ENCODE data around the gene ASS1. TPM values are rescaled to one million over a fixed set of nuclear protein-coding genes. Genes with fewer than 3 reads are reported as not detected.

Gene ASS1
- total RNA-seq, 1 donor from 2014 or later: 74.4 TPM

DNA sequence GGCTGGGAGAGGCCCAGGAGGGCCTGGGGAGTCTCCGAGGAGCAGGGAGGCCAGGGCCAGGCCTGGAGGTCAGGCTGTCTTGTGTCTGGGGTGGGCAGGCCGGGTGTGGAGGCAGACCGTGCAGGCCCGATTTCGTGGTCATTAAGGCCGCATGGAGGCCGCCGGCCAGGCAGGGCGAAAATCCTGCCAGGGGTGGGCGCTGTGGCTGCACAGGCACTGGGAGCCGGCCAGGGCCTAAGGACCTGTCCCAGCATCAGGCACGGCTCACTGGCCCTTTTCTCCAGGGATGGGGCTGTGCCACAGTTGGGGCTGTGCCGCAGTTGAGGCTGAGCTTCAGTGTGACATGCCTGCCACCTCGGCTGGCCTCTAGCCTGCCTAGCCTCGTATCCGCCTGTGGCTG, 35.9 kb downstream of the ASS1 start:
- ATAC-seq (ENCODE audit: poor library complexity) (no peak), DNase-seq (no peak)
- intact Hi-C loops (cut with DNase I): no loop called here

- DNase-seq (no peak), ATAC-seq (ENCODE audit: poor library complexity) (no peak)
- intact Hi-C loops (cut with DNase I): no loop called here
Measured at GRCh38 chr9:130482463-130482862, 37.7 kb downstream of the ASS1 start.

DNA sequence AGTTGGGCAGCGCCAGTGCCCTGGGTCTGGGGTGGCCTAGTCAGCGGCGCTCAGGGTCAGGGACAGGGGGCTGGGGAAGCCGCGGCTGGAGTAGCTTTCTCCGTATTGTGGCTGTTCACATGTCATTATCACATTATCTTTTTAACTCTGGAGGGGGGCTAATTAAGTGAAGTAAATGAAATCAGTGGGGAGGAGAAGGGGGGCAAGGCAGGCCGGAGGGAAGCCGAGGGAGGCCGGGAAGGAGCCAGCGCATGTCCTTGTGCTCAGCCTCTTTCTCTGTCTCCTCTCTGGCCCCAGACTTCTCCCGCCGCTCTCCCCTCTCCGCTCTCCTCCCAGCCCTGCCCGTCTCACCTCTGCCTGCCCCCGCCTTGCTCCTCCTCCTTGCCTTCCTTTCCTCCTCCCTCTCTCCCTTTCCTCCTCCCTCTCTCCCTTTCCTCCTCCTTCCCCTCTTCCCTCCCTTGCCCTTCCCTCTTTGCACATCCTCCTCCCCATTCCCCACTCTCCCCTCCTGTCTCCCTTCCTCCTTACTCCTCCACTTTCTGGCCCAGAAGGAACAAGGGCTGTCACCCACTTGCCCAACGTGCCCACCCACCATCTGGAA, 38.7 kb downstream of the ASS1 start:
- DNase-seq (no peak), ATAC-seq (ENCODE audit: poor library complexity) (no peak)
- intact Hi-C loops (cut with DNase I): no loop called here

- intact Hi-C loops (cut with DNase I): no loop called here
- ATAC-seq (ENCODE audit: poor library complexity) (no peak), DNase-seq (no peak)
Measured at GRCh38 chr9:130484362-130485072, 39.8 kb downstream of the ASS1 start.

DNA sequence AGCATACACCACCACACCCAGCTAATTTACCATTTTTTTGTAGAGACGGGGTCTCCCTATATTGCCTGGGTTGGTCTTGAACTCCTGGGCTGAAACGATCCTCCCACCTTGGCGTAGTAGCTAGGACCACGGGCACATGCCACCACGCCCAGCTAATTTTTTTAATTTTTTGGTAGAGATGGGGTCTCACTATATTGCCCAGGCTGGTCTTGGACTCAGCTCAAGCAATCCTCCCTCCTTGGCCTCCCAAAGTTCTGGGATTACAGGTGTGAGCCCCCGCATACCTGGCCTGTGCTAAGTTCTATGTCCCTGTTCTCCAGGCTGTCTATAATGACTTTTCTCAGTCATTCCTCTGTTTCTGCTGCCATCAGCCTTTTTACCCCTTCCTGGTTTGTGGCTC, 41.3 kb downstream of the ASS1 start:
- ATAC-seq (ENCODE audit: poor library complexity): no peak
- intact Hi-C loops (cut with DNase I): no loop called here

DNA sequence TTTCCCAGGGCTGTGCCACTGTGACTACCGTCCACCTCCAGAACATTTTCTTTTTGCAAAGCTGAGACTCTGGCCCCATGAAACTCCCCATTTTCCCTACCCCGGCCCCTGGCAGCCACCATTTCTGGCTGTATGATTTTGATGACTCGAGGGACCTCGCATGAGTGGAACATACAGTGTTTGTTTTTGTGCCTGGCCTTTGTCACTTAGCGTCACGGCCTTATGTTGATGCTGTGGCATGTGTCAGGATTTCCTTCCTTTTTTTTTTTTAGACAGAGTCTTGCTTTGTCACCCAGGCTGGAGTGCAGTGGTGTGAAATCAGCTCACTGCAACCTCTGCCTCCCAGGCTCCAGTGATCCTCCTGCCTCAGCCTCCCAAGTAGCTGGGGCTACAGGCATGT, 42.7 kb downstream of the ASS1 start:
- ATAC-seq (ENCODE audit: poor library complexity): no peak
- intact Hi-C loops (cut with DNase I): no loop called here
- no peak for DNase-seq

More for the DNA sequence above, 41.3 kb downstream of the ASS1 start:
- no peak for DNase-seq

GRCh38 chr9:130488621-130489330, 44.0 kb downstream of the ASS1 start:
- no peak for ATAC-seq (ENCODE audit: poor library complexity)
- intact Hi-C loops (cut with DNase I): no loop called here
- no peak for DNase-seq

DNA sequence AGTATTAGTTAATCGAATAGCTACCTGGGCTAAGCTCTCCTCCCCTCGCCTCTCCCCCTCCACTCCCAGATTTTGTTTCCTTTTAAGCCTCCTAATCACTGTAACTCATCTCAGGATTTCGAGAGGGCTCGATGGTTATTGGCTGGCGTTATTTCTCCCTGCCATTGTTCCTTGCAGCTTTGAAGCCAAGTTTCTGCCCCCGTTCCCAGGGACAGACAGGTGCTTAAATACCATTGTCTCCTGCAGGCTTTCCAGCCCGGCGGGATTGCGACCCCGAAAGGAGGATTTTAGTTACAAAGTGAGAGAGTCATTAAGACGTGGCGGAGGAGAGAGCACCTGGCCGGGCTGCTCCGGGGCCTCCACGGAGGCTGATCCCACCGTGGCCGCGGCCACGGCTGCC, 46.2 kb downstream of the ASS1 start:
- intact Hi-C loops (cut with DNase I): no loop called here
- no peak for ATAC-seq (ENCODE audit: poor library complexity)

DNA sequence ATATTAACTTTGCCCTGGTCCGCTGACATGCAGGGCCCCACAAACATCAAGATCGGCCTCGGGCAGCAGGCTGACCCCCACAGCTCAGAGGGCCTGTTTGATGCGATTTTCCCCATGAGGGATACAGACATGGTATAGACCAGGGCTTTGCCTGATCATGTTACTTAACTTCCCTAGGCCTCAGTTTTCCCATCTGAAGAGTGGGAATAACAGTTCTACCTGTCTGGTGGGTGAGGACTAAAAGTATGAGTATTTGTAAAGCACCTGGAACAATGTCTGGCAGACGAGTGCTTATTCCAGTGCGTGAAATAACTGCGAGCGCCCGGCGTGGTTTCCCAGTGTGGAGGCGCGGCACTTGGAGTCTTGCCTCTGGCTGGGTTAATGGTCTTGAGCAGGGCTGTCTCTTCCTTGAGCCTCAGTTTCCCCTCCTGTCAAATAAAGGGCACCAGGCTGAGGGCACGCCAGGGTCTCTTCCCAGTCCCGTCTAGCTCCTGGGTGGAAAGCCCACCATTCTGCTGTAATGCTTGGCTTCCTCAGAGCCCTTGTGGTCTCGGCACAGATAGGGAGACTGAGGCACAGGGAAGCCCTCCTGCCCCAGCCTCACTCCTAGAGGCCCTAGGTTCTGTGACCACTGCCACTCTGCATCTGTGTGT, 47.2 kb downstream of the ASS1 start:
- no peak for ATAC-seq (ENCODE audit: poor library complexity)
- DNase-seq: no peak
- intact Hi-C loops (cut with DNase I): no loop called here

More for the DNA sequence above, 46.2 kb downstream of the ASS1 start:
- no peak for DNase-seq

DNA sequence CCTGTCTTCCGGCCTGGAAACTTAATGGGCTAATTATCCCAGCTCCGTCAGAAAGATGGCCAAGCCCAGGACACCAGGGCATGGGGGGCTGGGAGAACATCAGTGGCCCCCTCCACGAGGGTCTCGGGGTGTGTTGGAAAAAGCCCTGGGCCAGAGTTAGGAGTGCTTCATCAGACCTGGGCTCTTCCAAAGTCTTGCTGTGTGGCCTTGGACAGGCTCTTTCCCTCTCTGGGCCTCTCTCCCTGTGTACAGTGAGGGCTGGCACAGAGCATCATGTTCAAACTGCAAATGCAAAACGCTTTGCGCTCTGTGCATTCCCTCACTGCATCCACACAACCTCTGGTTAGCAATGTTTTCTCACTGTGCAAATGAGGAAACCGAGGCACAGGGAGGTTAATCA, 48.3 kb downstream of the ASS1 start:
- ATAC-seq (ENCODE audit: poor library complexity): no peak
- intact Hi-C loops (cut with DNase I): no loop called here
- no peak for DNase-seq

- intact Hi-C loops (cut with DNase I): no loop called here
- DNase-seq: no peak
- no peak for ATAC-seq (ENCODE audit: poor library complexity)
Measured at GRCh38 chr9:130493476-130493875, 48.7 kb downstream of the ASS1 start.

- DNase-seq (no peak), ATAC-seq (ENCODE audit: poor library complexity) (no peak)
- intact Hi-C loops (cut with DNase I): no loop called here
Measured at GRCh38 chr9:130495067-130495466, 50.3 kb downstream of the ASS1 start.

DNA sequence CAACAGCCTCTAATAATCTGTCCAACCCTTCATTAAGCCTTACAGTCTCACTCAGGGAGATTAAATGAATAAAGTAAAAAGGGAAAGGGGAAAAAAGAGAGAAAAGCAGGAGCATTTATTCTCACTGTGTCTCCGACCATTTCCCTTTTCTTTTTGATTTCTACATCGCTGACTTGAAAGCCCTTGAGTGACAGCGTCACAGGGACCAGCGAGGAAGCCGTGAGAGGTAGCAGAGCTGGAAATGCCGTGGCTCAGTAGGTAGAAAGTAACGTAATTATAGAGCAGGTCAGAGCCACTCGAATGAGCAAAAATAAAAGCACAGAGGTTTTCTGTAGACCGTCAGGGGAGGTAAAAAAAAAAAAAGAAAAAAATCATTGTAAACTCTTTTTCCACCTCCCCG, 52.4 kb downstream of the ASS1 start:
- intact Hi-C loops (cut with DNase I): no loop called here
- no peak for ATAC-seq (ENCODE audit: poor library complexity)
- no peak for DNase-seq

DNA sequence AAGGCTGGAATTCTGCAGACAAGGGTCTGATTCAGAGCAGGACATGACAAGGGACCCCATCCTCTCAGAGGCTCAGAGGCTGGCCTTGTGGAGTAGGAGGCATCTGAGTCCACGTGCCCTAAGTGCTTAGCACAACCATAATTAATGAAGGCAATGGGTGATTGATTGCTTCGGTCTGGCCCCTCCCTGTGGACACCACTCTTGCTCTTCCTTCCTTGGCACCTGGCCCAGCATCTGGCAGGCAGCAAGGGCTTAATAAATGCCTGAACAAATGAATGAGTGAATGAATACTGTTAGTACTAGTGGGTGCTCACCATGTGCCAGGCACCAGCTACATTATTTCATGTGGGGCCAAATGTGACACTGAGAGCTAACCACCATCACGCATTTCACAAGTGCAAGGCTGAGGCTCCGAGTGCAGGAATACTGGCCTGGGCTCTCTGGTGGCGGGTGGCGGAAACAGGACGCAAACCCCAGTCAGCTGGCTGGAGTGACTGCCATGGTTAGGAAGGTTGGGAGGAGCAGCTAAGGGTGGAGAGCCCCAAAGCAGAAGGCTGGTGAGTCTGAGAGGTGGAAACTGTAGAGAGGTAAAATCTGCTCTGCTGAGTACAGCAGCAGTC, 53.6 kb downstream of the ASS1 start:
- no peak for DNase-seq
- no peak for ATAC-seq (ENCODE audit: poor library complexity)
- intact Hi-C loops (cut with DNase I): no loop called here

GRCh38 chr9:130498918-130499698, 54.3 kb downstream of the ASS1 start:
- ATAC-seq (ENCODE audit: poor library complexity) (no peak), DNase-seq (no peak)
- intact Hi-C loops (cut with DNase I): no loop called here

- intact Hi-C loops (cut with DNase I): no loop called here
- no peak for DNase-seq
- peak; percentile 83 for ATAC-seq (ENCODE audit: poor library complexity)
Measured at GRCh38 chr9:130499804-130500263, 55.1 kb downstream of the ASS1 start.

DNA sequence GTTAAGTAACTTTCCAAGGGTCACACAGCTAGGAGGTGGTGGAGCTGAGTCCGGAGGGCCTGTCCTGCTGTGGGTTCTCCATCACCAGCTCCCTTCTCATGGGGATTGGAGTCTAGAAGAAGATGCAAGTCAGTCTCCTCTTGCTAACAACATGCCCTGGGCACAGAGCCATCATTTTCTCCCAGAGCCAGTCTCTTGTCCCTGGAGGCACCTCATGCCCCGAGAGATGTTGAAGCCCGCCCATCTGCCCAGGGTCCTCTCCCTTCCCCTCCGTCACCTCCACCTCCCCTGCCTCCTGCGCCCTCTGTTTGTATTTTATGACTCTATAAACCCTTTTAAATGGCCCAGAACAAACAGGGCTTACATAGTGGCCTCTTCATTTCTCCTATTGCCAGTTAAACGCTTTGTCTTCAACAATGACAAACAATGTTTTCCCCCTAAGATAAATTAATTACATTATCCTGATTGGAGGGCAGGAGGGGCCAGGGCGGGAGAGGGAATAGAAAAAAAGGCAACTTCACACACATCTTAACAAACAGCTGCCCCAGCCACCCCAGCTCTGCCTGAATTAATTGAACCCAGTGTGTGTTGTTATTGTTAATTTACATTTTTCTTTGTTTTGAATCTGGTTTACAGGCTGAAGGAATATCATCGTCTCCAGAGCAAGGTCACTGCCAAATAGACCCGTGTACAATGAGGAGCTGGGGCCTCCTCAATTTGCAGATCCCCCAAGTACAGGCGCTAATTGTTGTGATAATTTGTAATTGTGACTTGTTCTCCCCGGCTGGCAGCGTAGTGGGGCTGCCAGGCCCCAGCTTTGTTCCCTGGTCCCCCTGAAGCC, 55.8 kb downstream of the ASS1 start:
- no peak for ATAC-seq (ENCODE audit: poor library complexity)
- intact Hi-C loops (cut with DNase I): no loop called here
- no peak for DNase-seq

- DNase-seq (no peak), ATAC-seq (ENCODE audit: poor library complexity) (no peak)
- intact Hi-C loops (cut with DNase I): no loop called here
Measured at GRCh38 chr9:130501639-130502038, 56.9 kb downstream of the ASS1 start.
